Left colon (tissue), 2 donors: ENCODE measurements around the gene KIAA1671. TPM values are rescaled to one million over a fixed set of nuclear protein-coding genes. Genes with fewer than 3 reads are reported as not detected.

Experiments
- ATAC-seq: fragments of 200-7000 bp; cut with Tn5 transposase; one replicate; pipeline ENCODE4 v1.9.1; 2020; ENCODE audit warnings: mild to moderate bottlenecking, moderate library complexity
- DNase-seq, 2 donors: peaks; one replicate each; pipeline ENCODE4 v3.0.0-alpha.2; 2020
- intact Hi-C, 2 donors: fragments of 100-400 bp; cut with DNase I in 1 of 2; cut with micrococcal nuclease in 1 of 2; formaldehyde crosslinking; loops; one replicate each; pipeline versions ENCODE4 v1.11.2 to v1.14.0; 2022; cut with DNase I, micrococcal nuclease
- total RNA-seq, 2 donors: library from RNA; stranded (reverse); fragmentation: NEBNext Ultra II Directional; extraction: Animal tissue kit (Norgen Biotek cat#: 25700); gene quantifications; one replicate each; pipeline ENCODE4 v1.2.1, GENCODE V29; 2021
- donor health status: DM: no; HTN: no; CAD: no.
- donor health status: DM: yes; HTN: yes; CAD: no.

The KIAA1671 gene
- total RNA-seq, 2 donors from 2014 or later = 100 to 106 TPM

GRCh38 chr22:24996420-24996952 is 44.0 kb downstream of the KIAA1671 start:
- intact Hi-C loops = loop anchor here in 1 of 2 donors (10.0 kb wide), 1 partner anchor 48 kb away; no protein-coding TSS in a partner anchor
- peak; percentile 59 to 69 for DNase-seq
- ATAC-seq = peak; percentile 50

GRCh38 chr22:24997023-24997422 is 44.5 kb downstream of the KIAA1671 start:
- ATAC-seq (no peak), DNase-seq (no peak)
- intact Hi-C loops = loop anchor here in 1 of 2 donors (10.0 kb wide), 1 partner anchor 48 kb away; no protein-coding TSS in a partner anchor

- intact Hi-C loops = no loop called here
- DNase-seq = no peak
- no peak for ATAC-seq
Measured at GRCh38 chr22:25000686-25001085, 48.2 kb downstream of the KIAA1671 start.

GRCh38 chr22:25002241-25002985 is 49.9 kb downstream of the KIAA1671 start:
- intact Hi-C loops = no loop called here
- peak; percentile 52 for ATAC-seq

GRCh38 chr22:25006354-25006753 is 53.8 kb downstream of the KIAA1671 start:
- ATAC-seq (no peak), DNase-seq (no peak)
- intact Hi-C loops = no loop called here

More at GRCh38 chr22:25002241-25002985, 49.9 kb downstream of the KIAA1671 start:
- DNase-seq = no peak

GRCh38 chr22:25007444-25008106 is 55.1 kb downstream of the KIAA1671 start:
- intact Hi-C loops = no loop called here
- no peak for ATAC-seq
- DNase-seq = no peak

- no peak for DNase-seq
- intact Hi-C loops = no loop called here
- ATAC-seq = no peak
Measured at GRCh38 chr22:25008666-25009065, 56.1 kb downstream of the KIAA1671 start.

- ATAC-seq (peak; percentile 4), DNase-seq (no peak)
- intact Hi-C loops = no loop called here
Measured at GRCh38 chr22:25012741-25013143, 60.2 kb downstream of the KIAA1671 start.

GRCh38 chr22:25013607-25014006 is 61.1 kb downstream of the KIAA1671 start:
- DNase-seq (peak; percentile 64 to 85), ATAC-seq (peak; percentile 94)
- intact Hi-C loops = no loop called here

- ATAC-seq (peak; percentile 34), DNase-seq (no peak)
- intact Hi-C loops = no loop called here
Measured at GRCh38 chr22:25014896-25015755, 62.6 kb downstream of the KIAA1671 start.

- ATAC-seq (no peak), DNase-seq (no peak)
- intact Hi-C loops = no loop called here
Measured at GRCh38 chr22:25016311-25016710, 63.8 kb downstream of the KIAA1671 start.

GRCh38 chr22:25018009-25018408 is 65.5 kb downstream of the KIAA1671 start:
- DNase-seq = no peak
- intact Hi-C loops = no loop called here
- no peak for ATAC-seq

GRCh38 chr22:25019427-25020184 is 67.1 kb downstream of the KIAA1671 start:
- ATAC-seq = no peak
- DNase-seq = no peak
- intact Hi-C loops = no loop called here

- ATAC-seq (no peak), DNase-seq (no peak)
- intact Hi-C loops = no loop called here
Measured at GRCh38 chr22:25021409-25021808, 68.9 kb downstream of the KIAA1671 start.

GRCh38 chr22:25021976-25022711 is 69.6 kb downstream of the KIAA1671 start:
- ATAC-seq = no peak
- DNase-seq = no peak
- intact Hi-C loops = no loop called here

- DNase-seq = no peak
- intact Hi-C loops = no loop called here
Measured at GRCh38 chr22:25023879-25024278, 71.4 kb downstream of the KIAA1671 start.

GRCh38 chr22:25024895-25025294 is 72.4 kb downstream of the KIAA1671 start:
- intact Hi-C loops = no loop called here
- no peak for ATAC-seq
- no peak for DNase-seq

More at GRCh38 chr22:25023879-25024278, 71.4 kb downstream of the KIAA1671 start:
- no peak for ATAC-seq
